D341Med (cell line): Measurements from ENCODE around the gene CDKN2D.
"Not testable (repeated sequence)": the region's sequence is repeated elsewhere in the genome, so short reads cannot be mapped to it uniquely, and the experiment has no call there.

Experiments
- DNase-seq: peaks from one replicate; pipeline ENCODE4 v3.0.0; 2012; ENCODE audit warnings: low spot score

The CDKN2D gene

GRCh38 chr19:10551698-10552301 is 17.0 kb downstream of the CDKN2D start:
- peak; percentile 71 for DNase-seq

DNA sequence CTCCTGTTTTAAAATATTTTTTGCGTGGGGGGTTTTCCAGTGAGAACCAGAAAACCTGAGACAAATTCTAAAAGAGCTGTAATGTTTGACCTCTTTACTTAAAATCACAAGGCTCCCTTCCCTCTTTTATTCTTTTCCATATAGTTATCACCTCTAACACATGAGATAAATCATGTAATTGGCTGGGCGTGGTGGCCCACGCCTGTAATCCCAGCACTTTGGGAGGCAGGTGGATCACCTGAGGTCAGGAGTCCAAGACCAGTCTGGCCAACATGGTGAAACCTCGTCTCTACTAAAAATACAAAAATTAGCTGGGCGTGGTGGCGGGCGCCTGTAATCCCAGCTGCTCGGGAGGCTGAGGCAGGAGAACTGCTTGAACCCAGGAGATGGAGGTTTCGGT is 17.8 kb downstream of the CDKN2D start:
- DNase-seq = not testable (repeated sequence)

DNA sequence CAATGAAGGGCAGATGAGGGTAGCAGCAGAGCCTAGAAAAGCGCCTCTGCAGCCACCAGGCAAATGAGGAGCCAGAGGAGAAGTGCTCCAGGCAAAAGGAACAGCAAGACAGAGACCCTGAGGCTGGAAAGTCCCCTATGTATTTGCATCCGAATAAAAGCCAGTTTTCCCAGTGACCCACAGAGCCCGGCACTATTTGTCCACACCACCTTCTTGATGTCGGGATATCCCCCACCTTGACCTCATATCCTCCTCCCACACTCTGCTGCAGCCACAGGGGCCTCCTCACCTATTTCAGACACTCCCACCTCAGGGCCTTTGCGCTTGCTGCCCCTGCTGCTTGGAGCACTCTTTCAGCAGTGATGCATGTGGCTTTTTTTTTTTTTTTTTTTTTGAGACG is 18.4 kb downstream of the CDKN2D start:
- no peak for DNase-seq

DNA sequence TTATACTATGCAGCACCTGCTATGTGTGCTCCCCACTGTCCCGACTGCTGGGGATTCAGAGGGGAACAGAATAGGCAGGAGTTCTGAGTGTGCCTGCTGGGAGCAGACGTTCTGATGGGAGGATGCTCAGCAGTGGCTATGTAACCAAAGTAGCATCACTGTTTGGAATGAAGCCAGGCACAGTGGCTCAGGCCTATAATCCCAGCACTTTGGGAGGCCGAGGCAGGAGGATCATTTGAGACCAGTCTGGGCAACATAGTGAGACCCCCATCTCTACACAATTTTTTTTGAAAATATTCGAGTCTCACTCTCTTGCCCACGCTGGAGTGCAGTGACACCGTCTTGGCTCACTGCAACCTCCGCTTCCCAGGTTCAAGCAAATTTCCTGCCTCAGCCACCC is 19.0 kb downstream of the CDKN2D start:
- no peak for DNase-seq

DNA sequence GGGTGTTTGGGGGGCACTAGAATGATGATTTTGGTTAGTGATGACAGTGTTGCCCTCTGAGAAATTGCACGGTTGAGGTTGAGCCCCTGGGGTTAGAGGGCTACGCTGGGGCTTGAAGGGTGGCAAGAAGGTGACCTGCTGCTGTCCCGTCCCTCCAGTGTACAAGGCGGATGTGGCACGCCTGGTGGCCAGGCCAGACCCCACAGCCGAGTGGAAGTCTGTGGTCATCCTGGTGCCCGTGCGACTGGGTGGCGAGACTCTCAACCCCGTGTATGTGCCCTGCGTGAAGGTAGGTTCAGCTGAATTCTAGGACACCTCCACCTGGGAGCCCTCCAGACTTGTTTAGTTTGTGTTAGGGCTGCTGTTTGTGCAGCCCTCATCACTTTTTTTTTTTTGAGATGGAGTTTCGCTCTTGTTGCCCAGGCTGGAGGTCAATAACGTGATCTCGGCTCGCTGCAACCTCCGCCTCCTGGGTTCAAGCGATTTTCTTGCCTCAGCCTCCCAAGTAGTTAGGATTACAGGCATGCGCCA is 20.0 kb downstream of the CDKN2D start:
- no peak for DNase-seq

DNA sequence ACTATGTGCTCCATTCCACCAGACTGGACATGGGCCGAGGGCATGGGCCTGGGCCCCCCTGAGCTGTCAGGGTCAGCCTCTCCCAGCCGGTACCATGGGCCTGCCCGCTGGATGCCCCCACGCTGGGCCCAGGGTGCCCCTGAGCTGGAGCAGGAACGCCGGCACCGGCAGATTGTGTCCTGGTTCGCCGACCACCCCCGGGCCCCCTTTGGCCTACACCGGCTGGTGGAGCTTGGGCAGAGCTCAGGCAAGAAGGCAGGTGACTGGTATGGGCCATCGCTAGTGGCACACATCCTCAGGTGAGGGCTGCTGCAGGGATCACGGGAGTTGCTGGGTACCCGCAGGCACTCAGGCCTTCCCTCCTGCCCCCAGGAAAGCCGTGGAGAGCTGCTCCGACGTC is 22.0 kb downstream of the CDKN2D start:
- no peak for DNase-seq

DNA sequence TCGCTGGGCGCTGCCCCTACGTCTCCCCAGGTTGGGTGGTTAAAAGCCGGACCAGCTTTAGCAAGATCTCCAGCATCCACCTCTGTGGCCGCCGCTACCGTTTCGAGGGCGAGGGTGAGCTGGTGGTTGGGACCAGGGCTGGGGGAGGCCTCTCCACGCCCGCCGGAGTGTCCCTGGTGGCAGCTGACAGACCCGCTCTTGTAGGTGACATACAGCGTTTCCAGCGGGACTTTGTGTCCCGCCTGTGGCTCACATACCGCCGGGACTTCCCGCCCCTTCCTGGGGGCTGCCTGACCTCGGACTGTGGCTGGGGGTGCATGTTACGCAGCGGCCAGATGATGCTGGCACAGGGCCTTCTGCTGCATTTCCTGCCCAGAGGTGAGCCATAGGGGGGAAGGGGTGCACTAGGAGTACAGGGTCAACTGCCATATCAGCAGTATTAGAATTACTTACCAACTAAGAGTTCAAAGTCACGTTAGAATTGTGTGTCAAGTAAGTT is 24.0 kb downstream of the CDKN2D start:
- DNase-seq = no peak

DNA sequence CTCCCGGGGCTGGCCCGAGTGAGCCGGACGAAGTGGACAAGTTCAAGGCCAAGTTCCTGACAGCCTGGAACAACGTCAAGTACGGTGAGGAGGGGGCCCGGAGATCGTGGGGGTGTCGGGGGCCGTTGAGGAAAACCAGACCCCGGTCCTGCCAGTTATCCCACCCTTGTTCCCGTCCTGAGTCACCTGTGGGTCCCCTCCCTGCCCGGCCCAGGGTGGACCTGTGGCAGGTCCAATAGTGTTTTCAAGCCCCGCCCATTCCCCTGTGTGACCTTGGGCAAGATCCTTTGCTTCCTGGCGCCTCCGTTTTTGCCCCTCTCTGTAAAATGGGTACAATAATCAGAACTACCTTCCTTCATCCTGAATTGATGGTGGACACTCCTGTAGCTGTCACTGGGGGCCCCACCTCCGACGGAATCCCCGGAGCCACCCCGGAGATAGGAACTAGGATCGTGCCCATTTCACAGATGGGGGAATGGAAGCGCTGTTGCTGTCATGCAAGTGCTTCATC is 24.5 kb downstream of the CDKN2D start:
- DNase-seq = no peak

DNA sequence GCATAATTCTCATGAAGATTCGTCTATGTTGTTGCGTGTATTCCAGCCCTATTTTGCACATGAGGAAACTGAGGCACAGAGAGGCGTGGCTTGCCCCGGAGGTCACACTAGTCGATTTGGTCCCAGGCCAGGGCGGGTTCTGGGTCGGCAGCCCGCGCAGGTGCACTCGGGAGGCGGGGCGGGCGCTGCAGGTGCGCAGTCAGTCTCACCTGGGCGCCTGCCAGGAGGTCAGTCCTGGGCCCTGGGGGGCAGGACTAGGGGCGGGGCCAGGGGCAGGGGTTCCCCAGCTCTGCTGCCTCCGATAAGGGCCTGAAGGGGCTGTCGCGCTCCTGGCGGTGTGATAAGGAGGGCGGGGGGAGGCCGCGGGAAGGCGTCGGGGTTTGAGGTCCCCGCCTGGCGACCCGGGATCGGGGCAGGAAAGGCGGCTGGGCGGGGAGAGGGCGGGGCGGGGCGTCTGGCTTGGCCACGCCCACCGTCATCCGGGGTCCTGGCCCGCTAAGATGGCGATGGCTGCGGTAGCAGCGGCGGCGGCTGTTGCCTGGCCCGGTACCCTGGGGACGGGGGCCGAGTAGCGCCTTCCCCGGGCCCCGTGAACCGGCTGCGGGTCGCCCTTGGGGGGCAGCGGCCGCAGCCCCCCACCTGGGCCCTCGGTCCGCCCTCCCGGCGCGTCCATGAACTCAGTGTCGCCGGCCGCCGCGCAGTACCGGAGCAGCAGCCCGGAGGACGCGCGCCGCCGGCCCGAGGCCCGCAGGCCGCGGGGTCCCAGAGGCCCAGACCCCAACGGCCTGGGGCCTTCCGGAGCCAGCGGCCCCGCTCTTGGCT is 25.1 kb downstream of the CDKN2D start, which contains the start of gene ATG4D:
Gene ATG4D (plus strand): TSS at position 485 of the 822 bp plus-strand sequence. CDS start 187 bp downstream, at position 672.
- peak; percentile 99 for DNase-seq

DNA sequence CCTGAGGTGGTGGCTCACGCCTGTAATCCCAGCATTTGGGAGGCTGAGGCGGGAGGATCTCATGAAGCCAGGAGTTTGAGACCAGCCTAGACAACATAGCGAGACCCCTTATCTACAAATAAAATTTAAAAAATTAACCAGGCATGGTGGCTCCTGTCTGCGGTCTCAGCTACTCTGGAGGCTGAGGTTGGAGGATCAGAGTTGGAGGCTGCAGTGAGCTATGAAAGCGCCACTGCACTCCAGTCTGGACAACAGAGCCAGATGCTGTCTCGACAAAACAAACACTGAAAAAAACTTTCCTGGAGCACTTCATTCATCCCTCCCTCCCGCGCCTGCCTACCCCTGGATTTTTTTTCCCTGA is 25.7 kb downstream of the CDKN2D start:
- no peak for DNase-seq

DNA sequence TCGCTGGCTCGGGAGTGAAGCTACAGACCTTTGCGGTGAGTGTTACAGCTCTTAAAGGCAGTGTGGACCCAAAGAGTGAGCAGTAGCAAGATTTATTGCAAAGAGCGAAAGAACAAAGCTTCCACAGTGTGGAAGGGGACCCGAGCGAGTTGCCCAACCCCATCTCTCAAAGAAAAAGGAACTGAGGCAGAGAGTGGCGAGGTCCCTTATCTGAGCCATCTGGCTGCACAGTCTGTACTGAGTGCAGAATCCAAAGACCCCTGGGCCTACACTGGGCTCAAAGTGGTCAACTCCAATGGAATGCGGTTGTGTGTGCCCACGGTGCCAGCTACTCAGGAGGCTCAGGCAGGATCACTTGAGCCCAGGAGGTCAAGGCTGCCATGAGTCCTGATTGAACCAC is 29.8 kb downstream of the CDKN2D start:
- DNase-seq = not testable (repeated sequence)

DNA sequence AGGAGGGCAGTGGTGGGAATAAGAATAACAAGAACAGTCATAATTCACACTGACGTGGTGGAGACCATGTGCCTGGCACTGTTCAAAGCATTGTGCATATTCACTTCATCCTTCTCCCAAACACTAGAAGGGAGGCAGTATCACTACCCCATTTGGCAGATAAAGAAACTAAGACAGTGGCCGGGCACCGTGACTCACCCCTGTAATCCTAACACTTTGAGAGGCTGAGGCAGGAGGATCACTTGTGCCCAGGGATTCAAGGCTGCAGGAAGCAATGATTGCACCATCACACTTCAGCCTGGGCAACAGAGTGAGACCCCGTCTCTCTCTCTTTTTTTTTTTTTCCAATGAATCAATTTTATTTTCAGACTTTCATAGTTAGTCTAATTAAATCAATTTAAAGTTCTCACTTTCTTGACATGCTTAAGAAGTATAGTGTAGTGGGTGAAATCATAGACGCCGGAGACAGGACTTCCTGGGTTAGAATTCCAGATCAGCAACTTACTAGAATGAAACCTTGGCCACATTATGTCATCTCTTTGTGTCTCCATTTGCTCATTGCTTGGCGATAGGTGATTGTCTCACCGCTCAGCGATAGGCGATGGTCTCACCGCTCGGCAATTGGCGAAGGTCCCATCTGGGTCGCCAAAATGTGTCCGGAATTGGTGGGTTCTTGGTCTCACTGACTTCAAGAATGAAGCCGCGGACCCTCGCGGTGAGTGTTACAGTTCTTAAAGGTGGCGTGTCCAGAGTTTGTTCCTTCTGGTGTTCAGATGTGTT is 30.4 kb downstream of the CDKN2D start:
- DNase-seq = no peak

GRCh38 chr19:10537668-10538067 is 31.1 kb downstream of the CDKN2D start:
- DNase-seq = no peak

GRCh38 chr19:10535613-10536012 is 33.2 kb downstream of the CDKN2D start:
- no peak for DNase-seq

GRCh38 chr19:10533646-10534386 is 35.0 kb downstream of the CDKN2D start:
- DNase-seq = no peak

DNA sequence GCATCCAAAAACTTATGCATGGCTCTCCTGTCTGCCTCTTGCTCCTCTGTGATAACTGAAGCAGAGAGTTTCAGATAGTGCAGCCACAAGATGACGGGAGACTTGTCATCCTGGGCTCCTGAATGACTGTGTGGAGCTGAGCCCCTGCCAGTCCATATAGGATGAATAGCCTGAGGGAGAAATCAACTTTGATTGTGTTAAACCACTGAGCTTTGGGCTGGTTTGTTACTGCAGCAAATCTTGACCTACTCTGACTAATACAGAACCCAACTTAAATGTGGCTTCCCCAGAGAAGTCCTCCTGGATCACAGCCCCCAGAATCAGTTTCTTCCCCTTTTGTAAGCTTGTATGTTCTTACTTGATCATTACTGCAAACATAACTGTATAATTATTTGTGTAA is 36.3 kb downstream of the CDKN2D start:
- no peak for DNase-seq

GRCh38 chr19:10526887-10527286 is 41.9 kb downstream of the CDKN2D start:
- not testable (repeated sequence) for DNase-seq

DNA sequence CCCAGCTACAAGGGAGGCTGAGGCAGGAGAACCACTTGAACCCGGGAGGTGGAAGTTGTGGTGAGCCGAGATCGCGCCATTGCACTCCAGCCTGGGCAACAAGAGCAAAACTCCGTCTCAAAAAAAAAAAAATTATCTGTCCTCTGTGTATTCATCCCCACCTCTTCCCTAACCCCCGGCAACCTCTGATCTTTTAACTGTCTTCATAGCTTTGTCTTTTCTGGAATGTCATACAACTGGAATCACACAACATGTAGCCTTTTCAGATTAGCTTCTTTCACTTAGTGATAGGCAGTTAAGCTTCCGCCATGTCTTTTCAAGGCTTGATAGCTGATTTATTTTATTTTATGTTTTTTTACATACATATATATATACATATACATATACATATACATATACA is 43.1 kb downstream of the CDKN2D start:
- no peak for DNase-seq

GRCh38 chr19:10523135-10523636 is 45.6 kb downstream of the CDKN2D start:
- no peak for DNase-seq

DNA sequence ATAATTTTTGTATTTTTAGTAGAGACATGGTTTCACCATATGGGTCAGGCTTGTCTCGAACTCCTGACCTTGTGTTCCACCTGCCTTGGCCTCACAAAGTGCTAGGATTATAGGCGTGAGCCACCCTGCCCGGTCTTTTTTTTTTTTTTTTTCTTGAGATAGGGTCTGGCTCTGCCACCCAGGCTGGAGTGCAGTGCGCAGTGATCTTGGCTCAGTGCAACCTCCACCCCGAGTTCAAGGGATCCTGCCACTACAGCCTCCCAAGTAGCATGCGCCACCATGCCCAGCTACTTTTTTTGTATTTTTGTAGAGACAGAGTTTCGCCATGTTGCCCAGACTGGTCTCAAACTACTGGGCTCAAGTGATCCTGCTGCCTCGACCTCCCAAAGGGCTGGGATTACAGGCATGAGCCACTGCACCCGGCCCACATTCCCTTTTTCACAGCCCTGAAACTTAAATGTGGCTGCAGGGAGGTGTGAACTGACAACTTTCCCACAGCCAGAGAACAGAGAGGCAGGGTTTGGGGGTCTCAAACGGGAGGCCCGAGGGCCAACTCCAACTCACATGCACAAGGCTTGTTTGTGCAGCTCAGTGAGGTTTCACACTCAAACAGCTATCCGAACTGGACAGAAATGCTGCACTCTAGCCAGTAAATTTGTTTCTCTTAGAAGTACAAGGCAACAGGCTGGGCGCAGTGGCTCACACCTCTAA is 47.2 kb downstream of the CDKN2D start:
- no peak for DNase-seq
